ENCODE data around the gene ELN. TPM values are rescaled to one million over a fixed set of nuclear protein-coding genes. Genes with fewer than 3 reads are reported as not detected.
A peak's percentile ranks its signal among the peaks of the same experiment; 100 is the strongest.

Gene ELN
- total RNA-seq, 1 experiment from 2014 or later = 0.37 TPM

DNA sequence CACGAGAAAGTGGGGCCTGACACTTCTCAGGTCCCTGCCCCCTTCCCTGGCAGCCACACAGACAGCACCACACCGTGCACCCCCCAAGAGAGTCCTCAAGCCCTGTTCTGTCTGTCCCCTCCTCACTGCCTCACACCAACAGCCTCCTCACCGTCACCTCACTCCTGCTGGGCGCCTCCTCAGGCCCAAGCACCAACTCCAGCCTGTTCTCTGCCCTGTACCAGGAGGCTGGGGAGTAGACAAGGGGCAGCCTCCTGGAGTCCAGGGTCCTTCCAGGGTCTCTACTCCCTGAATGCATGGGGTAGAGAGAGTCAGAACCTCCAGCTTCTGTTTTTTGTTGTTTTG, 26.9 kb upstream of the ELN start:
- Histone ChIP-seq H4K91ac (ENCODE audit: insufficient read length, low read depth, low read length) (no peak overlapping the region), H3K14ac (ENCODE audit: insufficient read depth, low read length) (no peak overlapping the region), H4K20me1 (ENCODE audit: control insufficient read depth, insufficient read depth, insufficient read length) (no peaks in the 10 kb centered on the region), H3K9ac (ENCODE audit: extremely low read depth, insufficient read length, low read length) (no peak overlapping the region), H2BK12ac (ENCODE audit: insufficient read length, low read depth, low read length) (no peak overlapping the region), H2BK20ac (ENCODE audit: low read depth, low read length, poor library complexity, severe bottlenecking) (no peak overlapping the region), H4K8ac (replicated peaks; ENCODE audit: insufficient read length, low read depth, low read length) (no peak overlapping the region), H3K4me1 (ENCODE audit: insufficient read depth, low read length) (no peaks in the 10 kb centered on the region), H2AK5ac (ENCODE audit: insufficient read length, low read length) (no peak overlapping the region), H3K4ac (ENCODE audit: low read depth, low read length) (no peak overlapping the region), H3T11ph (ENCODE audit: low read length) (no peak overlapping the region), H3K4me2 (ENCODE audit: insufficient read depth, insufficient read length, low read length) (no peak overlapping the region), H3K9me3 (ENCODE audit: control insufficient read depth, low read depth, low read length) (no peaks in the 10 kb centered on the region), H3K27me3 (ENCODE audit: insufficient read depth, low read length) (no peaks in the 10 kb centered on the region), H3K79me1 (ENCODE audit: insufficient read depth, low read depth, low read length, poor library complexity, severe bottlenecking) (no peaks in the 10 kb centered on the region), H3K23ac (ENCODE audit: insufficient read length, low read depth, low read length) (no peak overlapping the region), H3K79me2 (ENCODE audit: insufficient read depth, low read length) (no peaks in the 10 kb centered on the region), H2AFZ (ENCODE audit: low read length) (no peak overlapping the region), H3K56ac (ENCODE audit: insufficient read length, low read depth, low read length) (no peak overlapping the region), H2BK120ac (ENCODE audit: low read depth, low read length, poor library complexity, severe bottlenecking) (no peak overlapping the region), H4K5ac (ENCODE audit: insufficient read length, low read depth, low read length) (no peak overlapping the region), H3K23me2 (ENCODE audit: insufficient read length, low read depth, low read length, poor library complexity, severe bottlenecking) (no peaks in the 10 kb centered on the region), H2BK15ac (ENCODE audit: low read depth, low read length) (no peak overlapping the region), H3K18ac (ENCODE audit: insufficient read length, low read depth, low read length) (no peak overlapping the region), H3K27ac (ENCODE audit: insufficient read length, low read depth, low read length) (no peak overlapping the region), H2BK5ac (ENCODE audit: insufficient read length, low read length) (no peak overlapping the region)
- Mint-ChIP-seq H3K36me3 (ENCODE audit: insufficient read depth in 1 of 3, low read depth in 3 of 3) (no peaks in the 10 kb centered on the region), H3K27ac (0 out of 7 replicates have a peak overlapping the region, but pooled peaks of 2 of the 3 experiments have one; percentile 35 to 61), H3K9me3 (no peaks in the 10 kb centered on the region), H3K4me1 (peaks cover 0 to 2% of the 10 kb centered on the region in 2 experiments; a peak in 1 of 4 replicates), H3K27me3 (ENCODE audit: low read depth) (peaks cover 5% of the 10 kb centered on the region), H3K4me3 (no peak overlapping the region; a peak in 1 of 5 replicates)
- TF ChIP-seq, protein P1, sequence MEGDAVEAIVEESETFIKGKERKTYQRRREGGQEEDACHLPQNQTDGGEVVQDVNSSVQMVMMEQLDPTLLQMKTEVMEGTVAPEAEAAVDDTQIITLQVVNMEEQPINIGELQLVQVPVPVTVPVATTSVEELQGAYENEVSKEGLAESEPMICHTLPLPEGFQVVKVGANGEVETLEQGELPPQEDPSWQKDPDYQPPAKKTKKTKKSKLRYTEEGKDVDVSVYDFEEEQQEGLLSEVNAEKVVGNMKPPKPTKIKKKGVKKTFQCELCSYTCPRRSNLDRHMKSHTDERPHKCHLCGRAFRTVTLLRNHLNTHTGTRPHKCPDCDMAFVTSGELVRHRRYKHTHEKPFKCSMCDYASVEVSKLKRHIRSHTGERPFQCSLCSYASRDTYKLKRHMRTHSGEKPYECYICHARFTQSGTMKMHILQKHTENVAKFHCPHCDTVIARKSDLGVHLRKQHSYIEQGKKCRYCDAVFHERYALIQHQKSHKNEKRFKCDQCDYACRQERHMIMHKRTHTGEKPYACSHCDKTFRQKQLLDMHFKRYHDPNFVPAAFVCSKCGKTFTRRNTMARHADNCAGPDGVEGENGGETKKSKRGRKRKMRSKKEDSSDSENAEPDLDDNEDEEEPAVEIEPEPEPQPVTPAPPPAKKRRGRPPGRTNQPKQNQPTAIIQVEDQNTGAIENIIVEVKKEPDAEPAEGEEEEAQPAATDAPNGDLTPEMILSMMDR (conservative IDR thresholded peaks at IDR 0.05) = no peak
- no peak for DNase-seq
- no CpG with 5 or more reads among the region's 4 CpGs for WGBS (ENCODE audit: extremely low coverage, insufficient read length, low lambda C conversion rate)
